NCI-H128 (cell line): Measurements from ENCODE around the gene HBD.

ENCODE experiments used
- DNase-seq: peaks from one replicate; lab custom pipeline; 2025; ENCODE audit not compliant: unreplicated experiment; lab: John Stamatoyannopoulos, UW

The HBD gene

GRCh38 chr11:5235364-5236095, 1.2 kb upstream of the HBD start:
- DNase-seq: no peak

- DNase-seq: no peak
Observed at GRCh38 chr11:5233307-5233706, 976 bp downstream of the HBD start.

DNA sequence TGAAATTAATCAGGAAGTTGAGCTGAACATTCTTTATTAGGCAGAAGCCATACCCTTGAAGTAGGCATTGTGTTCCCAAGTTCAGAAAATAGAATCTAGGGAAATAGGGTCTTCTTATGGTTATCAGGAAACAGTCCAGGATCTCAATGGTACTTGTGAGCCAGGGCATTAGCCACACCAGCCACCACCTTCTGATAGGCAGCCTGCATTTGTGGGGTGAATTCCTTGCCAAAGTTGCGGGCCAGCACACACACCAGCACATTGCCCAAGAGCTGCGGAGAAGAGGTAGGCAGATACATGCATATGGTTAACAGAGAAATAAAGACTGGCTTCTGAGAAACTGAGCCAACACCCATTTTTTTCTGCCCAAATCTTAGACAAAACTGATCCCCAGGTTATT, 1.5 kb downstream of the HBD start:
- DNase-seq: no peak

GRCh38 chr11:5232176-5232575, 2.1 kb downstream of the HBD start:
- no peak for DNase-seq

DNA sequence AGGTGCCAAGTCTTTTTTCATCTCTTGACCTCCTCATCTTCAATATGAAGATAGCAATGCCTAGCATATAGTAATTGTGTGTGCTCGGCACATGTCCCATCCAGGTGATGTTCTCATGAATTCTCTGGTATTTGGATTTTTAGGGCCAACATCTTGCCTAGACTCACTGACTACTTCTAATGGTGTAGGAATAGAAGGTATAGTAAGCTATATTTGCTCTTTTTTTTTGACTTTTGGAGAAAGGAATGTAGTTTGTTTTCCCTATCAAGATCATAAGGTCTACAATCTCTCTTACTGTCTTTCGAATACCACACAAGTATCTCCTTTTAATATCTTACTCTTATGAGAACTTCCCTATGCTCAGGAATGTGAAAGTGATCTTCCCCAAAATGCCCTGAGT, 3.2 kb downstream of the HBD start:
- DNase-seq: no peak

GRCh38 chr11:5230266-5230665, 4.0 kb downstream of the HBD start:
- DNase-seq: no peak

DNA sequence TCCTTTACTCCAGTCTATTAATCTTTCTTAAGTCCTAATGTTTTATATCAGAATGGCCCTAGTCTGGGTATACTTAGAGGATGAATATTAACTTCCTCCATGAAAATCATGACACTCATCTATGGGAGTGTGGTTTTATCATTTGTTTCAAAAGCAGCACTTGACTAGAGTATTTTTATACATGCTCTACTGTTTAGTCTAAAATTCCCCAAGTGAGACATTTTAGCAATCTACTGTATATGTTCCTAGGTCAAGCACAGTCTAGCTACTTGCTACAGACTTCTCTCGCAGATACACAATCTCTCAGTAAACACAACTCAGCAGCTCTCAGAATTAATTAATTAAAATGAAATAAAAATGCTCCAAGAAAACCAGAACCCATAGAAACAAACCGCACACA, 4.5 kb downstream of the HBD start:
- no peak for DNase-seq

- no peak for DNase-seq
Observed at GRCh38 chr11:5229356-5229755, 4.9 kb downstream of the HBD start.

- DNase-seq: no peak
Observed at GRCh38 chr11:5228124-5228523, 6.2 kb downstream of the HBD start.

- DNase-seq: no peak
Observed at GRCh38 chr11:5227681-5228080, 6.6 kb downstream of the HBD start.

DNA sequence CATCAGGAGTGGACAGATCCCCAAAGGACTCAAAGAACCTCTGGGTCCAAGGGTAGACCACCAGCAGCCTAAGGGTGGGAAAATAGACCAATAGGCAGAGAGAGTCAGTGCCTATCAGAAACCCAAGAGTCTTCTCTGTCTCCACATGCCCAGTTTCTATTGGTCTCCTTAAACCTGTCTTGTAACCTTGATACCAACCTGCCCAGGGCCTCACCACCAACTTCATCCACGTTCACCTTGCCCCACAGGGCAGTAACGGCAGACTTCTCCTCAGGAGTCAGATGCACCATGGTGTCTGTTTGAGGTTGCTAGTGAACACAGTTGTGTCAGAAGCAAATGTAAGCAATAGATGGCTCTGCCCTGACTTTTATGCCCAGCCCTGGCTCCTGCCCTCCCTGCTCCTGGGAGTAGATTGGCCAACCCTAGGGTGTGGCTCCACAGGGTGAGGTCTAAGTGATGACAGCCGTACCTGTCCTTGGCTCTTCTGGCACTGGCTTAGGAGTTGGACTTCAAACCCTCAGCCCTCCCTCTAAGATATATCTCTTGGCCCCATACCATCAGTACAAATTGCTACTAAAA, 7.5 kb downstream of the HBD start, which contains the start of gene HBB:
Gene HBB (minus strand): TSS at position 340 of the 579 bp plus-strand sequence. CDS start 50 bp downstream, at position 290.
- DNase-seq: no peak

GRCh38 chr11:5225480-5225871, 8.8 kb downstream of the HBD start:
- DNase-seq: no peak

GRCh38 chr11:5224538-5225479, 9.5 kb downstream of the HBD start:
- DNase-seq: no peak

DNA sequence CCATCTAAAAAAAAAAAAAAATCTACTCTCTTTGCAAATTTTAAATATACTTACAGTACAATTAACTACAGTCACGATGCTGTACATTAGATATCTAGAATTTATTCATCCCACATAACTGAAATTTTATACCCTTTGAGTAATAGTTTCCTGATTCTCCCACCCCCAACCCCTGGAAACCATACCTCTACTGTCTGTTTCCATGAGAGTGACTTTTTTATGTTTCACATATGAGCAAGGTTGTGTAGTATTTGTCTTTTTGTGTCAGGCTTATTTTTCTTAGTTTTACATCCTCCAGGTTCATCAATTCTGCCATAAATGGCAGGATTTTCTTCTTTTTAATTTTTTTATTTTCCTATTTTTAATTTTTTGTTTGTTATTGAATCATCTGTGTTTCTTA, 10.6 kb downstream of the HBD start:
- DNase-seq: no peak

GRCh38 chr11:5223146-5223545, 11.1 kb downstream of the HBD start:
- no peak for DNase-seq

GRCh38 chr11:5210376-5210885, 23.9 kb downstream of the HBD start:
- no peak for DNase-seq

DNA sequence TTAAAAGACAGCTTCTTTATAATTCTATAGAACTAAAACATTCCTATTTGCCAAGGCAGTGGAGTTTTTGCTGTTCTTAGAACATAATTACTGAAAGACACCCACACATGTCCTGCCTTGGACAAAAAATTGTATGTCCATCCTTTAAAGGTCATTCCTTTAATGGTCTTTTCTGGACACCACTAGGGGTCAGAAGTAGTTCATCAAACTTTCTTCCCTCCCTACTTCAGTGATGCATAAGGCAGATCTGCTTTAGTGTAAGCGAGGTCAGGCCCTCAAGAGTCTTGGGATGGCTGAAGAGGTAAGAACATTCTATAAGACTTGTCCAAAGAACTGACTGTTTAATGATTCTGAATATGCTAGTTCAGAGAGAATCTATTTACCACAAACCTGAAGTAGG, 29.5 kb downstream of the HBD start:
- DNase-seq: no peak

GRCh38 chr11:5203366-5203765, 30.9 kb downstream of the HBD start:
- no peak for DNase-seq

DNA sequence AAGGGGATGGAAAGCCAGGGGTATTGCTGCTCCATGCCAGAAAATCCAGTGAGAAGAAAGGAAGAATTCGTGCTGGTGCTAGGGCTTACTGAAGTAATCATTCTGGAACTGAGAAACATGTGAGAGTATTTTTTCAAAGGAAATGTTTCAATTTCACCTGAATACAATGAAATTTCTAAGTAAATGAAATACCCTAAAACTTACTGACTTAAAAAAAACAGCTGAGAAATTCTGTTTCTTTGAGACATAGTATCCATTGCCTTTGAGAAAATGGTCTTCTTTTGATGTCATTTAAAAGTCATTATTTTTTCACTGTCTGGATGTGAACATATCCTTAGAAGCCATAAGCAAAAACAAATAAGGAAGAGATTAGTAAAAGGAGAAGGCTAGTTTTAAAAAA, 33.7 kb downstream of the HBD start, which contains the start of gene OR51V1:
Gene OR51V1 (minus strand): TSS at position 101 of the 400 bp plus-strand sequence. CDS start 0 bp downstream, at position 101.
- DNase-seq: no peak

- no peak for DNase-seq
Observed at GRCh38 chr11:5198285-5198684, 36.0 kb downstream of the HBD start.

DNA sequence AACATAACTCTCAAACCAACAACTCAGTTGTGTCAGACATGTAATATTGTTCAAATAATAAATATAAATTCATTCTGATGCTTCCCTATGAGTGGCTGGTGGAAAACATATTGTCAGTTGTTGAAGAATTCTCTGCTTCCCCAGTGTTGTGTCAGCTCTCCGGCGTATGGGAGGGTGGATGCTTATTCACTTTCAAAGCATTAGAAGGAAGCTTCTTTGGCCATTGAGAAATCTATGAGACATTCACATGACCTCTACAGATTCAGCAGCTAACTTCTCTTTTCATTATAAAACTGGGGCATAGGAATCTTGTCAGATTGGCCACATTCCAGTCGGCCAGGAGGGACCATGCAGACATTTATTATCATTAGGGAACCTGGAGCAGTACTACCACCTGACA, 36.7 kb downstream of the HBD start:
- DNase-seq: no peak
